ENCODE data around the gene CASQ2. TPM values are rescaled to one million over a fixed set of nuclear protein-coding genes. Genes with fewer than 3 reads are reported as not detected.

CASQ2 gene
- polyA plus RNA-seq, 1 donor from 2014 or later: not detected

DNA sequence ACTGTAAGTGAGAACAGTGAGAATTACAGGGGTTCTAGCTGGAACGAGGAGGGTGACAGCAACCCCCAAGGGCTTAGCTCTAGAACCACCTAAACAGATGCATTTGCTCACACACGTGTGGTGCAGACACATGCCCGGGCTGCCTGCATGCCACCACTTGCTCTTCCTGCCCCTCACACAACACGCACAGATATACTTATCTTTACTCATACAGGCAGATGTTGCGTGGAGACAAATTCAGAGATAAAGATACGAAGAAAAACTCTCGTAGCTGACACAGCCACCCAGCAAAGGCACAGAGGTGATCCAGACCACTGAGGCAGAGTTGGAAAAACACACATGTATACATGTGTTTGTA, 113.2 kb downstream of the CASQ2 start:
- no peaks in the 10 kb centered on the region for H3K36me3 ChIP-seq (ENCODE audit: insufficient read depth, low read length)
- H3K79me2 ChIP-seq (replicated peaks; ENCODE audit: insufficient read depth, low read length): no peaks in the 10 kb centered on the region
- H3K9ac ChIP-seq (ENCODE audit: low read length): no peak overlapping the region
- TF ChIP-seq, protein P1, sequence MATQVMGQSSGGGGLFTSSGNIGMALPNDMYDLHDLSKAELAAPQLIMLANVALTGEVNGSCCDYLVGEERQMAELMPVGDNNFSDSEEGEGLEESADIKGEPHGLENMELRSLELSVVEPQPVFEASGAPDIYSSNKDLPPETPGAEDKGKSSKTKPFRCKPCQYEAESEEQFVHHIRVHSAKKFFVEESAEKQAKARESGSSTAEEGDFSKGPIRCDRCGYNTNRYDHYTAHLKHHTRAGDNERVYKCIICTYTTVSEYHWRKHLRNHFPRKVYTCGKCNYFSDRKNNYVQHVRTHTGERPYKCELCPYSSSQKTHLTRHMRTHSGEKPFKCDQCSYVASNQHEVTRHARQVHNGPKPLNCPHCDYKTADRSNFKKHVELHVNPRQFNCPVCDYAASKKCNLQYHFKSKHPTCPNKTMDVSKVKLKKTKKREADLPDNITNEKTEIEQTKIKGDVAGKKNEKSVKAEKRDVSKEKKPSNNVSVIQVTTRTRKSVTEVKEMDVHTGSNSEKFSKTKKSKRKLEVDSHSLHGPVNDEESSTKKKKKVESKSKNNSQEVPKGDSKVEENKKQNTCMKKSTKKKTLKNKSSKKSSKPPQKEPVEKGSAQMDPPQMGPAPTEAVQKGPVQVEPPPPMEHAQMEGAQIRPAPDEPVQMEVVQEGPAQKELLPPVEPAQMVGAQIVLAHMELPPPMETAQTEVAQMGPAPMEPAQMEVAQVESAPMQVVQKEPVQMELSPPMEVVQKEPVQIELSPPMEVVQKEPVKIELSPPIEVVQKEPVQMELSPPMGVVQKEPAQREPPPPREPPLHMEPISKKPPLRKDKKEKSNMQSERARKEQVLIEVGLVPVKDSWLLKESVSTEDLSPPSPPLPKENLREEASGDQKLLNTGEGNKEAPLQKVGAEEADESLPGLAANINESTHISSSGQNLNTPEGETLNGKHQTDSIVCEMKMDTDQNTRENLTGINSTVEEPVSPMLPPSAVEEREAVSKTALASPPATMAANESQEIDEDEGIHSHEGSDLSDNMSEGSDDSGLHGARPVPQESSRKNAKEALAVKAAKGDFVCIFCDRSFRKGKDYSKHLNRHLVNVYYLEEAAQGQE (IDR thresholded peaks at IDR 0.05; ENCODE audit: borderline replicate concordance): no peak
- TF ChIP-seq, protein P2, sequence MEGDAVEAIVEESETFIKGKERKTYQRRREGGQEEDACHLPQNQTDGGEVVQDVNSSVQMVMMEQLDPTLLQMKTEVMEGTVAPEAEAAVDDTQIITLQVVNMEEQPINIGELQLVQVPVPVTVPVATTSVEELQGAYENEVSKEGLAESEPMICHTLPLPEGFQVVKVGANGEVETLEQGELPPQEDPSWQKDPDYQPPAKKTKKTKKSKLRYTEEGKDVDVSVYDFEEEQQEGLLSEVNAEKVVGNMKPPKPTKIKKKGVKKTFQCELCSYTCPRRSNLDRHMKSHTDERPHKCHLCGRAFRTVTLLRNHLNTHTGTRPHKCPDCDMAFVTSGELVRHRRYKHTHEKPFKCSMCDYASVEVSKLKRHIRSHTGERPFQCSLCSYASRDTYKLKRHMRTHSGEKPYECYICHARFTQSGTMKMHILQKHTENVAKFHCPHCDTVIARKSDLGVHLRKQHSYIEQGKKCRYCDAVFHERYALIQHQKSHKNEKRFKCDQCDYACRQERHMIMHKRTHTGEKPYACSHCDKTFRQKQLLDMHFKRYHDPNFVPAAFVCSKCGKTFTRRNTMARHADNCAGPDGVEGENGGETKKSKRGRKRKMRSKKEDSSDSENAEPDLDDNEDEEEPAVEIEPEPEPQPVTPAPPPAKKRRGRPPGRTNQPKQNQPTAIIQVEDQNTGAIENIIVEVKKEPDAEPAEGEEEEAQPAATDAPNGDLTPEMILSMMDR (IDR thresholded peaks at IDR 0.05; ENCODE audit: poor library complexity, severe bottlenecking): no peak
- TF ChIP-seq RAD21 (conservative IDR thresholded peaks at IDR 0.05) (no peak), SMC3 (conservative IDR thresholded peaks at IDR 0.05; ENCODE audit: poor library complexity) (no peak), EZH2 (IDR thresholded peaks at IDR 0.05; ENCODE audit: borderline replicate concordance, insufficient read depth, low read length, poor library complexity, severe bottlenecking) (no peak), MXI1 (conservative IDR thresholded peaks at IDR 0.05; ENCODE audit: poor library complexity, severe bottlenecking) (no peak), TAF1 (IDR thresholded peaks at IDR 0.05; ENCODE audit: low read depth) (no peak), EP300 (conservative IDR thresholded peaks at IDR 0.05; ENCODE audit: poor library complexity, severe bottlenecking) (no peak), POLR2AphosphoS5 (IDR thresholded peaks at IDR 0.05) (no peak)
- no peaks in the 10 kb centered on the region for H3F3A ChIP-seq (ENCODE audit: insufficient read depth, low read length, poor library complexity, severe bottlenecking)
- H3K27ac ChIP-seq (ENCODE audit: low read length): no peak overlapping the region
- H3K27me3 ChIP-seq (ENCODE audit: insufficient read depth, low read depth, low read length): no peaks in the 10 kb centered on the region
- H2AFZ ChIP-seq (ENCODE audit: low read depth, low read length): no peak overlapping the region
- no peak overlapping the region for H3K4me2 ChIP-seq (ENCODE audit: low read length)
- no peaks in the 10 kb centered on the region for H3K9me3 ChIP-seq (ENCODE audit: low read length)
- H4K20me1 ChIP-seq (ENCODE audit: insufficient read depth): no peaks in the 10 kb centered on the region
- H3K9me2 ChIP-seq (ENCODE audit: insufficient read depth, low read length): no peaks in the 10 kb centered on the region
- H3K4me3 ChIP-seq (ENCODE audit: low read length): no peak overlapping the region

DNA sequence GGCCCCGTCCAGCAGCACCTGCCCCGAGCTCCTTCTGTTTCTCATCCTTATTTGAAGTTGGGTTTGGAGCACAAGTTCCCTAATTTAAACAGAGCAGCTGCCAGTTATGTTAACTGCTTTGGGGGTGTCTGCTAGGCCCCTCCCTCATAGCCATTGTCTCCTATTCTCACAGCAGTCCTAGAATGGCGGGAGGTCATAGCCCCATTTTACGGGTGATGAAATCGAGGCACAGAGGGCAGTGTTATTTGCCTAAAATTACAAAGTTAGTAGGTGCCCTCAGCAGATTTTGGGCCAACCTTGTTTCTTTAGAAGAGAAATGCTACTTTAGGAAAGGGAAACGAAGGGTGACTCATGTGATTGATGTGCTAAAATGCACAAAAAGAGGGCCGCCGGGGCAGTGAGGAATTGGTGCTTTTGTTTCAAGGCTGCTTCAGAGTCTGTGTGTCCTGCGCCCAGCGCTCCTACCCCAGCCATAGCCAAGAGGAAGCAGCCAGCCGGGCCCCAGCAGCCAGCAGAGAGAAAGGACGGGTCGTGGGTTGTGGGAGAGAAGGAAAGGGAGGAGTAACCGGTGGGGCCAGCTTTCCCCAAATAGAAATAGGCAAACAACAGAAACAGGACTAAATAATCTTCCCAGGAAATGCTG, 113.7 kb downstream of the CASQ2 start:
- Histone ChIP-seq H3K4me2 (ENCODE audit: low read length) (no peak overlapping the region), H3F3A (ENCODE audit: insufficient read depth, low read length, poor library complexity, severe bottlenecking) (no peaks in the 10 kb centered on the region), H4K20me1 (ENCODE audit: insufficient read depth) (no peaks in the 10 kb centered on the region), H3K9ac (ENCODE audit: low read length) (no peak overlapping the region), H3K9me2 (ENCODE audit: insufficient read depth, low read length) (no peaks in the 10 kb centered on the region), H3K9me3 (ENCODE audit: low read length) (no peaks in the 10 kb centered on the region), H3K36me3 (ENCODE audit: insufficient read depth, low read length) (no peaks in the 10 kb centered on the region), H3K27ac (ENCODE audit: low read length) (no peak overlapping the region), H2AFZ (ENCODE audit: low read depth, low read length) (no peak overlapping the region), H3K4me3 (ENCODE audit: low read length) (no peak overlapping the region), H3K79me2 (replicated peaks; ENCODE audit: insufficient read depth, low read length) (no peaks in the 10 kb centered on the region), H3K27me3 (ENCODE audit: insufficient read depth, low read depth, low read length) (no peaks in the 10 kb centered on the region)
- TF ChIP-seq, protein P2 (IDR thresholded peaks at IDR 0.05; ENCODE audit: poor library complexity, severe bottlenecking): no peak
- no peak for TF ChIP-seq MXI1 (conservative IDR thresholded peaks at IDR 0.05; ENCODE audit: poor library complexity, severe bottlenecking)
- no peak for TF ChIP-seq RAD21 (conservative IDR thresholded peaks at IDR 0.05)
- no peak for TF ChIP-seq EZH2 (IDR thresholded peaks at IDR 0.05; ENCODE audit: borderline replicate concordance, insufficient read depth, low read length, poor library complexity, severe bottlenecking)
- no peak for TF ChIP-seq SMC3 (conservative IDR thresholded peaks at IDR 0.05; ENCODE audit: poor library complexity)
- TF ChIP-seq, protein P1 (IDR thresholded peaks at IDR 0.05; ENCODE audit: borderline replicate concordance): no peak
- no peak for TF ChIP-seq EP300 (conservative IDR thresholded peaks at IDR 0.05; ENCODE audit: poor library complexity, severe bottlenecking)

All from neural cell (in vitro differentiated cells).